OCI-LY1 (cell line): ENCODE results near the gene PCDH15.

ENCODE experiments used
- H2AFZ ChIP-seq: fragments of 200-600 bp; sonication (generic), shearing (Covaris generic); 2 replicates; pipeline ENCODE4 v1.6.0; 2014; ENCODE audit warnings: antibody characterized with exemption, mild to moderate bottlenecking, low read length
- H3F3A ChIP-seq: fragments of 200-600 bp; sonication (generic), shearing (Covaris generic); 2 replicates; pipeline ENCODE4 v1.6.0; 2014; ENCODE audit warnings: mild to moderate bottlenecking, antibody characterized with exemption, low read length, moderate library complexity; ENCODE audit not compliant: insufficient read depth
- H3K27ac ChIP-seq: fragments of 200-600 bp; sonication (generic); 2 replicates; pipeline ENCODE4 v1.5.1; 2014; ENCODE audit warnings: low read length, mixed run types, mild to moderate bottlenecking, low read depth; ENCODE audit not compliant: poor library complexity, severe bottlenecking
- H3K27me3 ChIP-seq: fragments of 200-600 bp; sonication (generic); 2 replicates; pipeline ENCODE4 v1.6.0; 2014; ENCODE audit warnings: antibody characterized with exemption, mild to moderate bottlenecking, low read length, moderate library complexity; ENCODE audit not compliant: insufficient read depth
- H3K36me3 ChIP-seq: fragments of 200-600 bp; sonication (generic); 2 replicates; pipeline ENCODE4 v1.6.1; 2014; ENCODE audit warnings: mild to moderate bottlenecking, antibody characterized with exemption, low read length, moderate library complexity, mixed read lengths; ENCODE audit not compliant: insufficient read depth
- H3K4me1 ChIP-seq: fragments of 200-600 bp; sonication (generic); 2 replicates; pipeline ENCODE4 v1.5.1; 2014; ENCODE audit warnings: mild to moderate bottlenecking, low read length, moderate library complexity; ENCODE audit not compliant: insufficient read depth, severe bottlenecking
- H3K4me2 ChIP-seq: fragments of 200-600 bp; sonication (generic), shearing (Covaris generic); 2 replicates; pipeline ENCODE4 v1.6.1; 2014; ENCODE audit warnings: low read length
- H3K4me3 ChIP-seq: fragments of 200-600 bp; sonication (generic); 2 replicates; pipeline ENCODE4 v1.5.1; 2014; ENCODE audit warnings: low read length, low read depth, mild to moderate bottlenecking, mixed read lengths; ENCODE audit not compliant: poor library complexity, severe bottlenecking
- H3K79me2 ChIP-seq: fragments of 200-600 bp; shearing (Covaris generic); 2 replicates; pipeline ENCODE4 v1.6.1; 2016; ENCODE audit warnings: mixed run types, low read length, mixed read lengths; ENCODE audit not compliant: insufficient read depth
- H3K9ac ChIP-seq: fragments of 200-600 bp; sonication (generic), shearing (Covaris generic); 2 replicates; pipeline ENCODE4 v1.6.1; 2014; ENCODE audit warnings: mild to moderate bottlenecking, low read length, mixed read lengths
- H3K9me2 ChIP-seq: fragments of 200-600 bp; sonication (generic), shearing (Covaris generic); 2 replicates; pipeline ENCODE4 v1.6.1; 2014; ENCODE audit warnings: low read depth, mild to moderate bottlenecking, low read length, mixed read lengths
- H3K9me3 ChIP-seq: fragments of 200-600 bp; shearing (Covaris generic); 2 replicates; pipeline ENCODE4 v1.6.1; 2014; ENCODE audit warnings: low read length, mixed read lengths
- H4K20me1 ChIP-seq: fragments of 200-600 bp; sonication (generic), shearing (Covaris generic); 2 replicates; pipeline ENCODE4 v1.6.0; 2016; ENCODE audit warnings: mild to moderate bottlenecking, low read length; ENCODE audit not compliant: insufficient read depth
- EZH2 ChIP-seq: fragments of 200-600 bp; sonication (generic), shearing (Covaris generic); IDR thresholded peaks from 2 replicates; pipeline ENCODE4 v1.8.0; 2017; ENCODE audit warnings: borderline replicate concordance, mixed run types, mild to moderate bottlenecking, antibody characterized with exemption, low read length, moderate library complexity, mixed read lengths
- TF ChIP-seq, protein P1 (sequence below): fragments of 200-600 bp; sonication (generic), shearing (Covaris generic); IDR thresholded peaks from 2 replicates; pipeline ENCODE4 v1.5.1; 2017; ENCODE audit warnings: mild to moderate bottlenecking, antibody characterized with exemption, low read length, moderate library complexity, mixed read lengths

PCDH15 gene

GRCh38 chr10:54653518-54653917 is 147.5 kb downstream of the PCDH15 start:
- Histone ChIP-seq H3K36me3 (no peaks in the 10 kb centered on the region), H3K4me3 (no peak overlapping the region), H3K4me1 (no peaks in the 10 kb centered on the region), H3K4me2 (no peak overlapping the region), H3K9me3 (no peaks in the 10 kb centered on the region), H4K20me1 (no peaks in the 10 kb centered on the region), H3K27me3 (no peaks in the 10 kb centered on the region), H3K9ac (no peak overlapping the region), H2AFZ (no peak overlapping the region), H3K9me2 (no peaks in the 10 kb centered on the region), H3F3A (no peaks in the 10 kb centered on the region), H3K79me2 (no peaks in the 10 kb centered on the region), H3K27ac (no peak overlapping the region)
- TF ChIP-seq, protein P1, sequence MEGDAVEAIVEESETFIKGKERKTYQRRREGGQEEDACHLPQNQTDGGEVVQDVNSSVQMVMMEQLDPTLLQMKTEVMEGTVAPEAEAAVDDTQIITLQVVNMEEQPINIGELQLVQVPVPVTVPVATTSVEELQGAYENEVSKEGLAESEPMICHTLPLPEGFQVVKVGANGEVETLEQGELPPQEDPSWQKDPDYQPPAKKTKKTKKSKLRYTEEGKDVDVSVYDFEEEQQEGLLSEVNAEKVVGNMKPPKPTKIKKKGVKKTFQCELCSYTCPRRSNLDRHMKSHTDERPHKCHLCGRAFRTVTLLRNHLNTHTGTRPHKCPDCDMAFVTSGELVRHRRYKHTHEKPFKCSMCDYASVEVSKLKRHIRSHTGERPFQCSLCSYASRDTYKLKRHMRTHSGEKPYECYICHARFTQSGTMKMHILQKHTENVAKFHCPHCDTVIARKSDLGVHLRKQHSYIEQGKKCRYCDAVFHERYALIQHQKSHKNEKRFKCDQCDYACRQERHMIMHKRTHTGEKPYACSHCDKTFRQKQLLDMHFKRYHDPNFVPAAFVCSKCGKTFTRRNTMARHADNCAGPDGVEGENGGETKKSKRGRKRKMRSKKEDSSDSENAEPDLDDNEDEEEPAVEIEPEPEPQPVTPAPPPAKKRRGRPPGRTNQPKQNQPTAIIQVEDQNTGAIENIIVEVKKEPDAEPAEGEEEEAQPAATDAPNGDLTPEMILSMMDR, result no peak
- no peak for TF ChIP-seq EZH2

DNA sequence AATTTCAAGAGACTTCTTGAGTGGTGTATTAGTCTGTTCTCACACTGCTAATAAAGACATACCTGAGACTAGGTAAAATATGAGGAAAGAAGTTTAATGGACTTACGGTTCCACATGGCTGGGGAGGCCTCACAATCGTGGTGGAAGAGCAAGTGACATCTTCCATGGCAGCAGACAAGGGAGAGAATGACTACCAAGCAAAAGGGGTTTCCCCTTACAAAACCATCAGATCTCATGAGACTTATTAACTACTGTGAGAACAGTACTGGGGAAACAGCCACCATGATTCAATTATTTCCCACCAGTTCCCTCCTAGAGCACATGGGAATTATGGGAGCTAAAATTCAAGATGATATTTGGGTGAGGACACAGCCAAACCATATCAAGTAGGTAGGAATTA is 150.5 kb downstream of the PCDH15 start:
- Histone ChIP-seq H3K4me2 (no peak overlapping the region), H3K36me3 (no peaks in the 10 kb centered on the region), H3K27me3 (no peaks in the 10 kb centered on the region), H3K4me3 (no peak overlapping the region), H3F3A (no peaks in the 10 kb centered on the region), H3K9ac (no peak overlapping the region), H3K4me1 (no peaks in the 10 kb centered on the region), H3K9me2 (no peaks in the 10 kb centered on the region), H3K79me2 (no peaks in the 10 kb centered on the region), H4K20me1 (no peaks in the 10 kb centered on the region), H3K9me3 (no peaks in the 10 kb centered on the region), H2AFZ (no peak overlapping the region), H3K27ac (no peak overlapping the region)
- TF ChIP-seq EZH2, result no peak
- TF ChIP-seq, protein P1, result no peak

DNA sequence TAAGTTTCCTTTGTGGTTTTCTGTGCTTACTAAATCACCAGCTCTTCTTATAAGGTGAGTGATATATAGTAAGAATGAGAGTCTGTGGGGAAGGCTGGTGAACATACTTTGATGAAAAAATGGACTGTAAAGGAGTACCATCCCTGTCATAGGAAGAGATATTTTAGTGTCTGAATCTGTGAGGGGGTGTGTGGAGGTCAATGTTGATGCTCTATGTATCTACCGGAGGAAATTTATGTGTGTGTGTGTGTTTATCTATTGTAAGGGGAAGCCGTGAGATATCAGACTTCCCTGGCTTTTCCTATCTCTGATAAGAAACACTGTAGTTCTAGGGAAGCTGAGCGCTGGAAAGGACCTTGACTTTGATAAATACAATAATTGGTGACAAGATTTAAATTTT is 179.0 kb downstream of the PCDH15 start:
- Histone ChIP-seq H3K36me3 (no peaks in the 10 kb centered on the region), H3K79me2 (no peaks in the 10 kb centered on the region), H3K4me1 (no peaks in the 10 kb centered on the region), H3K9me2 (no peaks in the 10 kb centered on the region), H4K20me1 (no peaks in the 10 kb centered on the region), H3K4me2 (no peak overlapping the region), H3K9me3 (no peaks in the 10 kb centered on the region), H3K4me3 (no peak overlapping the region), H3K27ac (no peak overlapping the region), H3F3A (no peaks in the 10 kb centered on the region), H3K9ac (no peak overlapping the region), H2AFZ (no peak overlapping the region), H3K27me3 (no peaks in the 10 kb centered on the region)
- TF ChIP-seq, protein P1, result no peak
- no peak for TF ChIP-seq EZH2
